Right forelimb (tissue), 1 donor: ENCODE data around the gene MAPK8.

Source experiments
- DNase-seq: peaks from one replicate; pipeline ENCODE4 v3.0.0-alpha.2; 2018

The MAPK8 gene

DNA sequence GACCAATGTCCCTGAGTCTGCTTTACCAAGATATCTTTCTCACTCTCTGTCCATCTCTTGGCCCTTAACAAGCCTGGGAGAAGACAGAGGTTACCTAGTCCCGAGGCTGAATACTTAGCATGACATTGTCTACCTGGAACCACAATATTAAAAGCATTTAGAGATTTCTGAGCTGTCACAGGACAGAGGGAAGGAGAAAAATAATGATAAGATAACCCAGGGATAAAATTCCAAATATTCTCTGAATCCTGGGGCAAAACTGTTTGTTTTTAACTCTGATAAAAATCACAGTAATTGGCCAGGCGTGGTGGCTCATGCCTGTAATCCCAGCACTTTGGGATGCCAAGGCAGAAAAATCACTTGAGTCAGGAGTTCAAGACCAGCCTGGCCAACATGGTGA lies 12.0 kb upstream of the MAPK8 start:
- no peak for DNase-seq

DNA sequence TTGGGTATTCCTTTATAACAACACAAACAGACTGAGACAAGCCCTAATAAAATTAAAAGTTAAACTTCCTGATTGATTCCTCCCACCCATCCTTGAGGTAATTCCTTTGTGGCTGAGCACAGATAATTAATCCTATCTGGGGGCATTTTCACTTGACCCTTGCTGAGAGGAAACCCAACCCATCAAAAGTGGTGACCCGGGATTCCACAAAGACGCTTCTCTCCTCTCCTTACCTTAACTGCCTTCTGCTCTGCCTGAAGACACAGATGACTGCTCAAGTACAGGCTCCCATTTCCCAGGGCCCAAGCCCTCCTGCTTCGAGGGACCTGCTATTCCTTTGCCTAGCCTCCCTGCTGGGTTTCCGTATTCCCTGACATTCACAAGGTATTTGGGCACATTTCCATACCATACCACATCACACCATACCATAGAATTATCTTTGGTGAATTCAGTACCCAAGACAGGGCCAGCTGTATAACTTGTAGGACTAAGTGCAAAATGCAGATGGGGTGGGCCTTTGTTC lies 9.8 kb upstream of the MAPK8 start:
- DNase-seq, result no peak

DNA sequence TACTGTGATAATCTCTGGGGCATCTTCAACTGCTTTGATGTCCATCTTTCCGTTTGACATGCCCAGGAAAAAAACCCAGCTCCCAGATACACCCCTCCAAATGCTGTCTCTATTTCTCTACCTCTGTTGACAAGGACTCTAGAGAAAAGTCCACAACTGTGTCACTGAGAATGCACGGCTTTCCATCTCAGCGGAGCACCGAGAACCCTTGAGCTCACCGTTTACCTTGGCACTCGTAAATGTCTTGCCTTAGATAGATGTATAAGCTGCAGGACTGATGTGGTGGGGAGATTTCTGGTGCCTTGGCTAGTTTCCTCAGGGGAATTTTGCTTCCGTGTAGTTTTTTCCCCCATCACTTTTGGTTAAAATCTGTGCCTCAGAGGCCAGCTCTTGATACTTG lies 7.4 kb upstream of the MAPK8 start:
- DNase-seq, result no peak

DNA sequence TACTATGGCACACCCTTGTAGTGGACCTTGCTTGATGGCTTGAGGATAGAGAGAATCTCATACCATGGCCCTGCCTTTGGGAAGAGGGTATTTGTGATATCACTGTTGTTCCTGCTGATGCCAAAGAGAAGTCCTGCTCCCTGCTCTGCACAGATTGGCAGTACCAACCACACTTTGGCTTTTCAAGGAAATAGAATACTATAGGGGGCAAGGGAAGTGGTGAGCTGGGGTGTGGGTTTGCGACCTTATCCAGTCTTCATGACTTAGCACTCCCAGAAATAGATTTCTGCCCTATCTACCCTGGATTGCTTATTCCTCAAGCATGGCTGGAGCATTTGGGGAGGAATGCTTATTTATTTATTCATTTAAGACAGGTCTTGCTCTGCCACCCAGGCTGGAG lies 6.8 kb upstream of the MAPK8 start:
- no peak for DNase-seq

DNA sequence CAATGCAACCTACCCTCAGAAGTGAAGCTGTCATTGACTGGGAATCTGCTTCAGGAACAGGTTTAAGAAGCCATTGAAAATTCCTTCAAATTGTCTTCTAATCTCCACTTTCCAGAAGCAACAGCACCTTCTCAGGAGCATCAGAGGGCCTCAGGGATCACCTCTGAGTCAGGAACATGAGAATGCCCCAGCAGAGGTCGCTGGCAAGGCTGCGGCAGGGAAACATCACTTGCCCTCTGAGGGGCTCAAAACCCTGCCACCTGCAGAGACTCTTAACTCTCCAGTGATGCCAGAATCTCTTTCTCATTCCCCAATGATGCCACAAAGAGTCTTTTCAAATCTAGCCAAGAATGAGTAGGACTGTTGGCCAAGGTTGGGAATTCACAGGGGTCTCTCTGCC lies 5.9 kb upstream of the MAPK8 start:
- no peak for DNase-seq

DNA sequence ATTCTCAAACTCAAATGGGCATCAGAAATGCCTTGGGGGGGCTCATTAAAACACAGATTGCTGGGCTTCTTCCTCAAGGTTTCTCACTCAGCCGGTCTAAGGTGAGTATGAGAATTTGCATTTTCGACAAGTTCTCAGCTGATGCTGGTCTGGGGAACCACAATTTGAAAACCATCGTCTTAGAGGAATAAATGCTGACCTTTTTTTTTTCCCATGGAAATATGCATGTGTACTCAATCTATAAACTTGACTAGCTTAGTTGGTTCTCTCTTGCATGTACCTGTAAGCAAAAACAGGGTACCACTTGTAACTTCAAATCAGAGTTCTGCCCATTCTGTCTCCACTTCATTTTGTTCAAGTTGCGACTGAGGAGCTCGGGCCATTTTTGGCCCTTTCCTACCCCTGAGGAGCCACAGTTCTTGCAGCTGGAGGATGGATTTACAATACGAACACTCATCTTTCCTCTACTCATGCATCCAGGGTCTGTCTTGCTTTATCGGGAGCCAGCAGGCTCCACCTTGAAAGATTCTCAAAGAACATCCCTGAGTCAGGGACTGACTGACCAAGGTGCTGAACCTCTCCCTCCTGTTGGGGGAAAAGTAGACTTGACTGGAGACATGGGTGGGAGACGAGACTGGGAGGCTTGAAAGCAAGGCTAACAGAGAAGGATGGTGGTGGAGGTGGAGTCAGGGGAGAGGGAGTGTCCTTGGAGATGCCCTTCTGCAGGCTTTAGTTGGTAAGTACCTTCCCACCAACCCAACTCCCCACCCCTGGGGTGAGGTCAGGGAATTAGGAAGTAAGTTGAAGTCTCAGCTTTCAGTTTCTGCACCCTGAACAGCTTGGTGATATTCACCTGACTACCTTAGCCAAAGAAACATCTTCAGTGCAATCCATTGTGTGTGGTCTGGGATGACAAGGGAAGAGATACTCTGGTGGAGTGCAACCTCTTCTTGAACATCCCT lies 3.7 kb upstream of the MAPK8 start:
- DNase-seq, result no peak

DNA sequence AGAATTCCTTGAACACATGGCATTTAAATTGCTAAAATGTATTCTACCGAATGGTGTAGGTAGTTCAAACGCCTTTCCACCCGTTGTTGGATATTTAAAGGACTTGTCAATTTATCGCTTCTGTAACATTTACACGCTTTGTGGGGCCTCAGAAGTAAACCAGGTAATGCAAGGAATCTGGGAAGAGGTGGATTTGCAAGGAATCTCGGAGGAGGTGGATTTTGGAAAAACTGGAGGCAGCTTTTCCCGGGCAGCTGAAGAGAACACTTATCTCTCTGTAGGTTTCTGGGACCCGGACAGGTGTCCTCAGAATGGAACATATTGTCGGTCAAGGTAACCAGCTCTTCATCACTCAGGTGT lies 592 bp upstream of the MAPK8 start:
- DNase-seq, result no peak

DNA sequence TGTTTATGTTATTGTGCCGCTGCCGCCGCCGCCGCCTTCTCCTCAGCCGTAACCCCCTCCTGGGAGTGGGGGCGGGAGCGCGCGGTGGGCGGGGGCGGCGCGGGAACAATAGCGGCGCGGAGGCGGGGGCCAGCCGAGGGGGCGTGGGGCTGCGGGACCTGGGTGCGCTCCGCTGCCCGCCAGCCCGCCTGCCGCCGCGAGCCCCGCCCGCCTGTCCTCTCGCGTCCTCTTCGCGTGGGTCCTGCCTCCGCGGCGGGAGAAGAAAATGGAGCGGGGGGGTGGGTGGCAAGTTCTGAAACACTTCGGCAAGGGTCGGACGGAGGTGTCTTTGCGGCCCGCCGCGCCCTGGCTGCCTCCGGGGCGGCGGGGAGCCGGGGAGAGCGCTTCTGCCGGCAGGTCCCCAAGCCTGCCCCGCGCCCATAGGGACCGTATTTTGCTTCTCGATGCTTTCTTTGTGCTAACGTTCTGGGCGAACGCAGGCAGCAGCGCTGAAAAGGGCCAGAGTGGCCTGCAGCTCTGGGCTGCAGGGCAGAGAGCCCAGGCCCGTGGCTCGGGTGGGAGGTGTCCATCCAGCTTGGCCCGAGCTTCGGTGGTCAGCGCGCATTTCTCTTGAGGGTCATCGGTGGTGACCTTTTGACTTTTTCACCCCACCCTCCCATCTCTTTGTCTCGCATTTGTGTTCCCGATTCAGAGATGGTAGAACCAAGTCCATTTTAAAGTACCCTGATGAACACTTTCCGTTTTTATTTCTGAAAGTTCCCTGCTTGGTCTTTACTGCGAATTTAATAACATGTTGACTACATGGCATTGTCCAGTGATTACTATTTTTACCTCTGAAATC lies 613 bp downstream of the MAPK8 start:
- peak; percentile 85 for DNase-seq

DNA sequence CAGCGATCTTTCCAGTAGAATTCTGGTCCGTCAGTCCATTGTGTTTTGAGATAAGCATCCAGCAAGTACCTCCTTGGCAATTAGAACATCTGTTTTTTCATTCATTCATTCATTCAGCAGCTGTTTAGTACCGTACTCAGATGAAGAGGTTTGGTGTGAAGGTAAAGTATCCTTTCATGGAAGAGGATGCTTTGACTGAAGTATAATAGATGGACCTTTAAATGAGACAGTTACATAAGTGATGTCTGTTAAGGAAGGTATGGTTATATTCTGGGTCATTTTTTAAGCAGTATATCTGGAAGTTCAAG lies 1.2 kb downstream of the MAPK8 start:
- no peak for DNase-seq

DNA sequence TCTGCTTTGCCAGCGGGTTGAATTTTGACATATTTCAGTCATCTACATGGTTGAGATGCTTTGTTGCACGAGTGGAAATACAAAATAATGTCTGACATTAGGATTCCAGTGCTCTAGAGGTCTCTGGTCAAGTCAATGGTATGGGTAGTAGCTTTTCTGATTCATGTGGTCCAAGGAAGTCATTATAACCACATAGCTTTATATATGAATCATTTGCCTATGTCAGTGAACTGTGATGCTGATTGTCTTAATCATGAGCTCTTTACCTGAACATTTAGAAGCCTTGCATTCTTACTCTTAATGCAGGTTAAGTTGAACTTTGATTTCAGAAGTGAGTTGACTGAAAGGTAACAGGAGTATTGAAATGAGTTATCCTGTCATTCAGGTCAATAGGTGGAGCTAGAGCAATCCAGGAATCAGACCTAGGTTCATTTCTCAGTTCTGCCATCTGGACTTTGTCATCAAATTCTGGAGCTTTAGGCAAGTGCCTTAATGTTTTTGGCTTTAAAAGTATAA lies 3.3 kb downstream of the MAPK8 start:
- DNase-seq, result no peak

DNA sequence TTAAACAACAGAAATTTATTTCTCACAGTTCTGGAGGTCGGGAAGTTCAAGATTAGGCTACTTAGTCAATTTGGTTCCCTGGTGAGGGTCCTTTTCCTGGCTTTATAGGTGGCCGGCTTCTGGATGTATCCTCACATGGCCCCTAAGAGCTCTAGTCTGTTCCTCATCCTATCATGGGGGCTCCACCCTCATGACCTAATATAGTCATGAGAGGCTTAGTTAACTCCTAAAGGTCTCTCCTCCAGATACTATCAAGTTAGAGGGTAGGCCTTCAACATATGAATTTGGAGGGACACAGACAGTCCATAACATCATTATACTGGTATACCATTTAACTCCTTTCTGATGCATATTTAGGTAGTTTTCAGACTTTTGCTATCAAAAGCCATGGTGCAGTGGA lies 7.6 kb downstream of the MAPK8 start:
- no peak for DNase-seq

DNA sequence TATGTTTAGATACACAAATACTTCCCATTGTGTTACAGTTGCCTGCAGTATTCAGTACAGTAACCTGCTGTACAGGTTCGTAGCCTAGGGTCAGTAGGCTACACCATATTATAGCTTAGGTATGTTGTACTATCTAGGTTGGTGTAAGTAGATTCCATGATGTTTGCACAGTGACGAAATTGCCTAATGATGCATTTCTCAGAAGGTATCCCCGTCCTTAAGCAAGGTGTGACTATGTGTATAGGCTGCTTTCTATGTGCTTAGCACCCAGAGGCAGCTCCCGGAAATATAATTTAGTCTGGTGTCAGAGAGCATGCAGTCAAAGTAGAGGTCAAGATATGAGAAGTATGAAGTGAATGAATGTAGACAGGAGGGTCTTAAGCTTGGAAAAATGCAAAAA lies 9.8 kb downstream of the MAPK8 start:
- DNase-seq, result no peak

DNA sequence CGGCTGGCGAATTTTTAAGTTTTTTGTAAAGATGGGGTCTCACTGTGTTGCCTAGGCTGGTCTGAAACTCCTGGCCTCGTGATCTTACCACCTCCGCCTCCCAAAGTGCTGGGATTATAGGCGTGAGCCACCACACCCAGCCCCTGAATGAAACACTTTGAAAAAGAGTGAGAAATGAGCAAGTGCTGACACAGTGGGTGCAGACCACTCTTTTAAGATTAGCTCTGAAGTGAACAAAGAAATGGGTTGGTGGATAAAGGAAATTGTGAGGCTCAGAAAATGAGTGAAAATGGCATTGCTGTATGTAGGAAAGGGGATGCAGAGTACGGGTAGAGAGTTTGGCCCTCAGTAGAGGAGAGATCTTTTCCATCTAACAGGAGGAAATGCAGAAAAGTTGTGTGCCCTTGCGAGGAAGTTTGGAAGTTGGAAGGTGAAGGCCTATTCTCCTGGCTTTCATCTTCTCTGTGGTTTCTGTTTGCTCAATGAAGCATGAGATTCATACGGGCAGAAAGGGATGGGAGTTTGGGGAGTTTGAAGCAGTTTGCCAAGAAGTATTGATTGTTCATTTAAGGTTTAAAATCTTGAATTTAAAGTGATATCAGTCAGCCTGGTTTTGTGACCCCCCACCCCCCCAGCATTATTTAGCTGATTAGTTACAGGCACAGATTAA lies 11.0 kb downstream of the MAPK8 start:
- DNase-seq, result no peak

DNA sequence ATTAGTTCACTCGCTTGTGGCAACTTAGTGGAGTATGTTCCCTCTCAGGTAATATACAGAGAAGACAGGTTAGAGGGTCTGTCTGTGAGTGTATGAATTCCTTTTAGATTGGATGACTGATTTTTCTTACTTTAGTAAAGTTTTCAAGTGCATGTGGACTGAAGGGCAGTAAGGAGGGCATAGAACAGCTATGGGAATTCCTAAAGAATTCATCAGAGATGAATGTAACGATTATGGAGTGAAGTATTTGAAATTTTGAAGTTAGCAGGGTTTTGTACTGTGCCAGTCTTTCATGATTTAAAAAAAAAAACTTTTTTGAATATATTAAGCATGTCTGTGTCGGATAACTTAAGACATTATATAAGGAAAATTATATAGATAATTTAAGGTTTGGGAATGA lies 15.5 kb downstream of the MAPK8 start:
- no peak for DNase-seq

DNA sequence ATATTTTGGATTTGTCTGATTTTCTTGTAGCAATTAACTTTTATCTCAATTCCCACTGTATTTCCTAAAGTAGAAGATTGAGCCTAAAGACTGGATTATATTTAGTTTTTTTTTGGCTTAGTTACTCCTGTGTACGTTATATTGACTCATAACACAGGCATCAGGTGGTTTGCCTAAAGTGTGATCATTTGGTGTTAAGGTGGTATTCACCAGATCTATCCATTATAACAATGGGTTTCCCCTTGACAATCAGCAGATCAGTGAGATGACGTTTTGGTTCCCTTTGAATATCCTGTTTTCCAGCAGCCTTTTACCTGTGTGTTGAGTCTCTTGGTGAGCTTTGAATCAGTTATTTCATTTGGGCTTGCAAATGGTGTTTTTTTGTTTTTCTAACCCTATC lies 18.1 kb downstream of the MAPK8 start:
- DNase-seq, result no peak

DNA sequence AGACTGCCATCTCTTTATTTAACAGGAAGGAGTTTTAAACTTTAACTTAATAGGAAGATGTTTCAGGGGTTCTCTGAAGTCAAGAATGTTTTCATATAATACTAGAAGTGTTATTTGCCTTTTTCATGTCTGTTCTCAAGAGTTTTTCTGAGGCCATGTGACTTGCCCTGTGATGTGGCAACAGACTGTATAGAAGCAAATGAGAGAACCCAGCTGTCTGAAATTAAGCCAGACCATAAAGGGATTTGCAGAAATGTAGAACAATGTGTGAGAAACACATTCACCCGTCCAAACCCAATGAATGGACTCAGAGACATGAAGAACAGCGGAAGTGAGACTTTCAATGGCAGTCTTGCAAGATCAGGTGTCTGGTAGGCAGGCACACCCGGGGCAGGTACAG lies 23.8 kb downstream of the MAPK8 start:
- DNase-seq, result no peak

DNA sequence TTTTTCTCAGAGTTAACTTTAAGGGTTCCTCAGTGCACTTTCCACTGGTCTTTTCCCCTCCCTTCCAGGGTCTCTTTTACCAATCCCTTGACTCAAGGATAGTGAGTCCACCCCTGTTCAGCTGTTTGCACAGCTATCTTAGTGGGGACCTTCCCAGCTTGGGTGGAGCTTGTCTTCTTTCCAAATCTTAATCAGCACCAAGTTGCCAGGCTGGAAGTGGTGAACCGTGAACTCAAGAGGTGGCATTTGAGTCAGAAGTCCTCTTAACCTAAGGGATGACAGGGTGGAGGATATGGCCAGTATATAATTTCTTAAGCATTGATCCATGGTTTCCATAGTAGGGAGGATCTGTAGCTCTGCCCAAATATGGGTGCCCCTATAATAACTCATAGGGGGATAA lies 25.0 kb downstream of the MAPK8 start:
- DNase-seq, result no peak

DNA sequence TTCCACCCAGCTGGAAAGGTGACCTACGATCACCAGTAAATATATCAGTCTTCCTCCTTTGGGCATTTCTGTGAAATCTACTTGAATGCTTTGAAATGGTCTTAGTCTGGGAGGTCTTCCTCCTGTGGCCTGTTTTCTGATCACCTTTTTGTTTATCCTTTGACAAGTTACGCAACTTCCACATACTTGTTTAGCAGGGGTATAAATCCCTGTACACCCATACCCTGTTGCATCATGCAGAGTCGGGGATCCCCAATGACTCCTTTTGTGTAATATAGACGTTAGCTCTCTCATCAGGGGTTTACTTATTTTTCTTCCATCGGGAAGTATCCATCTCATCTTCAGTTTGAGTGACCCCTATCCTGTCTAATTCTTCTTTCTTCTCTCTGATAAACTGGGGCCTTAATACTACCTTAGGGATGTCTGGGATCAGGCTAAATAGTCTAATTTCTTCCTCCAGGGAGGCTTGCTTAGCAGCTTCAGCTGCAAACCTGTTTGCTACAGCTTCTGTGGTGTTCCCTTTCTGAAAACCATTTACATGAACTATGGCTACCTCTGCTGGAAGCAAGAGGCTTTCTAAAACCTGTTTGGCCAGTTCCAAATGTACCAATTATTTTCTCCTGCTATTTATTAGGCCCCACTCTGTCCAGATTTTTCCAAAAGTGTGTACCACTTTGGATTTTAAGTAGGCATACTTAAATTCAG lies 25.8 kb downstream of the MAPK8 start:
- no peak for DNase-seq

DNA sequence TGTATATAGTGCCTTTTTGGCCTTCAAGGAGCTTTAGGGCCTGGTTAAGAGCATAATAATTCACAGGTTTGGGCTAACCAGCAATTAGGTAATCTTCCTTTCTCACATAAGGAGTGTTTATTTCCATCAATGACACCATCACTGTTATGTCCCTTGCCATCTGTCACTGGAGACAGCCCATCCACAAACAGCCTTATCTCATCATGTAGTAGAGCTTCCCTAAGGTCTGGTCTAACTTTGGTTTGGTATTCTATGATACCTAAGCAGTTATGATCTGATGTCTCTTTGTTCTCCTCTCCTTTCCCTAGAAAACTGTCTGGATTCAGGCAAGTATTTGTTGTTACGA lies 26.4 kb downstream of the MAPK8 start:
- DNase-seq, result no peak

DNA sequence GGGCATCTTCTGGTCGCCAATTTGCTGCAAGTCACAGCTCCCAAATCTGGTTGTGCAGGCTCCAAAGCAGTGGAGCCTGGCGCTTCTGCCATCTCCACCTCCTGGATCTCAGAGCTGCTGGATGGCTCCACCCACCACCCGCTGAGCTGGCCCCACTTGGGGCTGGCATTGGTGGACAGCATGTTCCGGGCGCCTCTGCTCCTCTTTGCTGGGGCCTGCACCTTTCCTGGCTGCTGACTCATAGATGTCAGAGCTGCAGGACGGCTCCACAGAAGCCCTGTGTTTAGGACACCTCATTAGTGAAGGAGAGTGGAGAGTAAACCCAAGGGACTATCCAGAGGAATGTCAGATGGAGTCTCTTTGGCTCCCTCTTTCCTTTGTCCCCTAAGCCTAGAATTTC lies 27.4 kb downstream of the MAPK8 start:
- DNase-seq, result no peak

DNA sequence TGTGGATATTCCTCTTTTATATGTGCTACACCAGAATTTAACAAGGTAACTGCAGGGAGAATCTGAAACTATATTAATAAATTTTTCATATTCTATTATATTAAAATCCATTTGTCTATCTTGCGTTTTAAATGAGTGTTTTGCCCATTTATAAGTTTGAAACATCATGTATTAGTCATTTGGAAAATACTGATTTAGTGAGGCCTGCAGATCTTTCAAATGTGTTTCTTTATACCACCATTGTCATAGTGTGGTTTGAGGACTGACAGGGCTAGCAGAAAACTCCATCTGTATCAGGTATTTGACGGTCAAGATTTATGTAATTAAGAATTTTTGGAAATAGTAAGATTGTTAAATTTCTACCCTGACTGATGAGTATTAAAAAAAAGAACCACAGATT lies 29.3 kb downstream of the MAPK8 start:
- DNase-seq, result no peak

DNA sequence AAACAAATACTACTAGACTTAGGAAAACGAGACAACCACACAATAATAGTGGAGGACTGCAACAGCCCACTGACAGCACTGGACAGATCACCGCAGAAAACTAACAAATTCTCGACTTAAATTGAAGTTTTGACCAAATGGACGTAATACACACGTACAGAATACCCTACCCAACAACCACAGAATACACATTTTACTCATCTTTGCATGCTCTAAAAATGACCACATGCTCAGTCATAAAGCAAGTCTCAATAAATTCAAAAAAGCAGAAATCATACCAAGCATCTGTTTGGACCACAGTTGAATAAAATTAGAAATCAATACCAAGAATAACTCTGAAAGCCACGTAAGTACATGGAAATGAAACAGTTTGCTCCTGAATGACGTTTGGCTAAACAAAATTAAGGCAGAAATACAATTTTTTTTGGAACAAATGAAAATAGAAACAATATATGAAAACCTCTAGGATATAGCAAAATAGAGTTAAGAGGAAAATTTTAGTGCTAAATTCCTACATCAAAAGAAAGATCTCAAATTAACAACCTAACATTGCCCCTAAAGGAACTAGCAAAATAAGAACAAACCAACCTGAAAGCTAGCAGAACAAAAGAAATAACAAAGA lies 30.6 kb downstream of the MAPK8 start:
- no peak for DNase-seq
